ENCODE data around the gene TRAF3IP1.

DNA sequence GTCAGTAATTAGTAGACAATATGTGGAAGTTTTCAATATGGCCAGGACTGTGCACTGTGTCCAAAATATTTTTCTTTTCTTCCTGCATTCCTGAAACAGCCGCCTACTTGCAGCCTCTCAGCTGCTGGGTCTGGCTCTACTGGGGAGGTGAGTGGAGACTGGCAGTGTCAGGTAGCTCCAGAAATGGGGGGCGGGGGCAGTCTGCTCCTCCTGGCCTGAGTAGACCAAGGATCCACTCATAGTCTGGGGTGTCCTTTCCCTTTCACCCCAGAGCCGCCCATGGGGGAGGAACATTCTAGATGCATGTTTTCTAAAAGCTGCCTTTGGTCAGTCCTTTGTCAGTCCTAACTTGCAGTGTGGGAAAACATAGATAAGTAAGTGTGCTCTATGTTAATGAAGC lies 23.7 kb downstream of the TRAF3IP1 start:
- TF ChIP-seq FOXK2 (IDR thresholded peaks at IDR 0.05) (no peak), SP1 (IDR thresholded peaks at IDR 0.05) (no peak), ZNF384 (IDR thresholded peaks at IDR 0.05) (no peak), FOXA1 (IDR thresholded peaks at IDR 0.05) (no peak), TARDBP (IDR thresholded peaks at IDR 0.05) (no peak), FOXM1 (IDR thresholded peaks at IDR 0.05; ENCODE audit: borderline replicate concordance) (no peak), HDGF (IDR thresholded peaks at IDR 0.05; ENCODE audit: borderline replicate concordance) (no peak), ARNT (IDR thresholded peaks at IDR 0.05) (no peak), ELF4 (IDR thresholded peaks at IDR 0.05) (no peak), SUZ12 (IDR thresholded peaks at IDR 0.05) (no peak), BHLHE40 (IDR thresholded peaks at IDR 0.05; ENCODE audit: borderline replicate concordance) (no peak), PKNOX1 (IDR thresholded peaks at IDR 0.05) (no peak), NFRKB (IDR thresholded peaks at IDR 0.05) (no peak), LEF1 (IDR thresholded peaks at IDR 0.05; ENCODE audit: borderline replicate concordance) (no peak)
